Ishikawa (cell line): ENCODE results near the gene FRMPD4.

Experiments
- CEBPB ChIP-seq: IDR thresholded peaks from 2 replicates; pipeline ENCODE4 v1.6.1; 2012
- FOXM1 ChIP-seq: IDR thresholded peaks from 2 replicates; pipeline ENCODE4 v1.6.1; 2012; ENCODE audit warnings: low read depth, borderline replicate concordance
- TCF12 ChIP-seq: IDR thresholded peaks from 2 replicates; pipeline ENCODE4 v1.6.1; 2012; ENCODE audit warnings: low read depth
- YY1 ChIP-seq: IDR thresholded peaks from 2 replicates; pipeline ENCODE4 v1.6.1; 2012; ENCODE audit warnings: low read depth
- TF ChIP-seq, protein P1 (sequence below): IDR thresholded peaks from 2 replicates; pipeline ENCODE4 v1.6.1; 2012; ENCODE audit warnings: low read depth, mild to moderate bottlenecking

GRCh38 chrX:12390301-12390700 is 252.0 kb downstream of the FRMPD4 start:
- TF ChIP-seq YY1, result no peak
- no peak for TF ChIP-seq TCF12
- TF ChIP-seq CEBPB, result no peak
- no peak for TF ChIP-seq FOXM1
- TF ChIP-seq, protein P1, sequence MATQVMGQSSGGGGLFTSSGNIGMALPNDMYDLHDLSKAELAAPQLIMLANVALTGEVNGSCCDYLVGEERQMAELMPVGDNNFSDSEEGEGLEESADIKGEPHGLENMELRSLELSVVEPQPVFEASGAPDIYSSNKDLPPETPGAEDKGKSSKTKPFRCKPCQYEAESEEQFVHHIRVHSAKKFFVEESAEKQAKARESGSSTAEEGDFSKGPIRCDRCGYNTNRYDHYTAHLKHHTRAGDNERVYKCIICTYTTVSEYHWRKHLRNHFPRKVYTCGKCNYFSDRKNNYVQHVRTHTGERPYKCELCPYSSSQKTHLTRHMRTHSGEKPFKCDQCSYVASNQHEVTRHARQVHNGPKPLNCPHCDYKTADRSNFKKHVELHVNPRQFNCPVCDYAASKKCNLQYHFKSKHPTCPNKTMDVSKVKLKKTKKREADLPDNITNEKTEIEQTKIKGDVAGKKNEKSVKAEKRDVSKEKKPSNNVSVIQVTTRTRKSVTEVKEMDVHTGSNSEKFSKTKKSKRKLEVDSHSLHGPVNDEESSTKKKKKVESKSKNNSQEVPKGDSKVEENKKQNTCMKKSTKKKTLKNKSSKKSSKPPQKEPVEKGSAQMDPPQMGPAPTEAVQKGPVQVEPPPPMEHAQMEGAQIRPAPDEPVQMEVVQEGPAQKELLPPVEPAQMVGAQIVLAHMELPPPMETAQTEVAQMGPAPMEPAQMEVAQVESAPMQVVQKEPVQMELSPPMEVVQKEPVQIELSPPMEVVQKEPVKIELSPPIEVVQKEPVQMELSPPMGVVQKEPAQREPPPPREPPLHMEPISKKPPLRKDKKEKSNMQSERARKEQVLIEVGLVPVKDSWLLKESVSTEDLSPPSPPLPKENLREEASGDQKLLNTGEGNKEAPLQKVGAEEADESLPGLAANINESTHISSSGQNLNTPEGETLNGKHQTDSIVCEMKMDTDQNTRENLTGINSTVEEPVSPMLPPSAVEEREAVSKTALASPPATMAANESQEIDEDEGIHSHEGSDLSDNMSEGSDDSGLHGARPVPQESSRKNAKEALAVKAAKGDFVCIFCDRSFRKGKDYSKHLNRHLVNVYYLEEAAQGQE, result no peak
